Measurements from ENCODE around the gene CAVIN4.

GRCh38 chr9:100580257-100580656 lies 2.4 kb downstream of the CAVIN4 start:
- no peak for TF ChIP-seq TAF1 (IDR thresholded peaks at IDR 0.05; ENCODE audit: low read depth, low read length)
- TF ChIP-seq POLR2A (IDR thresholded peaks at IDR 0.05; ENCODE audit: low read depth, low read length): no peak
- TF ChIP-seq POLR2AphosphoS5 (IDR thresholded peaks at IDR 0.05; ENCODE audit: low read depth, low read length): no peak
- TF ChIP-seq SPI1 (IDR thresholded peaks at IDR 0.05; ENCODE audit: low read depth, low read length): no peak
- TF ChIP-seq PAX5 (IDR thresholded peaks at IDR 0.05; ENCODE audit: insufficient read depth, low read length, severe bottlenecking): no peak

All from GM12891 (cell line).